AG04450 (cell line): ENCODE results near the gene TRAF3IP1. TPM values are rescaled to one million over a fixed set of nuclear protein-coding genes. Genes with fewer than 3 reads are reported as not detected.

Experiments
- CTCF ChIA-PET: fragments of 300-600, 350-600 bp; formaldehyde crosslinking; extraction: SDS; loops from one replicate; lab custom pipeline; 2022; ENCODE audit warnings: antibody characterized with exemption, inconsistent platforms; lab: Charles Lee
- POLR2A ChIA-PET: fragments of 350-600 bp; formaldehyde crosslinking; extraction: SDS; loops from one replicate; lab custom pipeline; 2021; ENCODE audit warnings: antibody characterized with exemption, inconsistent platforms; lab: Yijun Ruan, JAX
- DNase-seq: peaks from one replicate; pipeline ENCODE4 v3.0.0-alpha.2; 2011; ENCODE audit warnings: low read depth, low spot score
- H3K27ac ChIP-seq: one replicate; pipeline ENCODE4 v1.5.1; 2012; ENCODE audit warnings: low read depth, low read length, control low read depth
- H3K27me3 ChIP-seq: one replicate; pipeline ENCODE4 v1.6.0; 2012; ENCODE audit warnings: low read length; ENCODE audit not compliant: control insufficient read depth, insufficient read depth
- H3K4me3 ChIP-seq: 2 replicates; pipeline ENCODE4 v1.5.1; 2011; ENCODE audit warnings: mild to moderate bottlenecking, low read depth, low read length, control low read depth
- H3K9me3 ChIP-seq: 2 replicates; pipeline ENCODE4 v1.5.1; 2012; ENCODE audit warnings: low read length; ENCODE audit not compliant: control insufficient read depth, insufficient read depth
- polyA plus RNA-seq: library from polyadenylated mRNA; depleted of rRNA; stranded (reverse); fragments of >200 nt; gene quantifications from 2 replicates; pipeline ENCODE4 v1.2.3, GENCODE V29; 2011
- TF ChIP-seq, protein P1 (sequence below): IDR thresholded peaks from 2 replicates; pipeline ENCODE4 v1.5.1; 2011; ENCODE audit warnings: low read depth, low read length, control low read depth, inconsistent platforms

The TRAF3IP1 gene
- polyA plus RNA-seq, 1 experiment, result 5.9 TPM

DNA sequence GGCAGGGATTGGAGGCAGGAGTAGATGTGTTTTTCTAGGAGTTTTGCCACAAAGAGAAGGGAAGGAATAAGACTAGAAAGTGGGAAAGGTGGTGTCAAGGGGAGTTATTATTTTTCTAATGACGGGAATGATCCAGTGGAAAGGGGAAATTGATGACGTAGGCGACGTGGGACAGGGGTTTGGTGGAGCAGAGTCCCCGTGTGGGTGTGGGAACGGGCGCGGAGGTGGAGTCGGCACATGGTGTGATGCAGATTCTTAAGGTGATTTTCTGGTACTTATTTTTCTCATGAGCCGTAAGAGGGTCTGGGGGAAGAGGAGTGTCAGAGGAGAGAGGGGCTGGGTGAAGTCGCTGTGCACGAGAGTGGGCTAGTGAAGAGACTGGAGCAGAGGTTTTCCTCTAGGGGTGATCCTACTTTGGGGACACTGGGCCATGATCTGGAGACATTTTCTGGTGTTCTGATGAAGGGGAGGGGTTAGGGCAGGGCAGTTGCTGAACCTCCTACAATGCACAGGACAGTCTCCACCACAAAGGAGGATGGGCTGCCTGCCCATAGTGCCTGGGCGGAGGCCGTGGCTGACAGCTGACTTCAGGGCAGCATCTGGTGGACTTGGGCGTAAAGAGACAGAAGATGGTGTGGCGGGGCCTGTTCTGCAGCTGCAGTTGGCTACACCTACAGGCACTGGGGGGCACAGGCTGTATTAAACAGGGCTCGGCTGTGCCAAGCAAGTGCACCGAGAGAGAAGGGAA is 30.0 kb downstream of the TRAF3IP1 start:
- TF ChIP-seq, protein P1, sequence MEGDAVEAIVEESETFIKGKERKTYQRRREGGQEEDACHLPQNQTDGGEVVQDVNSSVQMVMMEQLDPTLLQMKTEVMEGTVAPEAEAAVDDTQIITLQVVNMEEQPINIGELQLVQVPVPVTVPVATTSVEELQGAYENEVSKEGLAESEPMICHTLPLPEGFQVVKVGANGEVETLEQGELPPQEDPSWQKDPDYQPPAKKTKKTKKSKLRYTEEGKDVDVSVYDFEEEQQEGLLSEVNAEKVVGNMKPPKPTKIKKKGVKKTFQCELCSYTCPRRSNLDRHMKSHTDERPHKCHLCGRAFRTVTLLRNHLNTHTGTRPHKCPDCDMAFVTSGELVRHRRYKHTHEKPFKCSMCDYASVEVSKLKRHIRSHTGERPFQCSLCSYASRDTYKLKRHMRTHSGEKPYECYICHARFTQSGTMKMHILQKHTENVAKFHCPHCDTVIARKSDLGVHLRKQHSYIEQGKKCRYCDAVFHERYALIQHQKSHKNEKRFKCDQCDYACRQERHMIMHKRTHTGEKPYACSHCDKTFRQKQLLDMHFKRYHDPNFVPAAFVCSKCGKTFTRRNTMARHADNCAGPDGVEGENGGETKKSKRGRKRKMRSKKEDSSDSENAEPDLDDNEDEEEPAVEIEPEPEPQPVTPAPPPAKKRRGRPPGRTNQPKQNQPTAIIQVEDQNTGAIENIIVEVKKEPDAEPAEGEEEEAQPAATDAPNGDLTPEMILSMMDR, result no peak
- no peaks in the 10 kb centered on the region for H3K27me3 ChIP-seq
- H3K9me3 ChIP-seq, result no peaks in the 10 kb centered on the region
- H3K4me3 ChIP-seq, result no peak overlapping the region
- DNase-seq, result no peak
- ChIA-PET POLR2A (no interaction called here), CTCF (no interaction called here)
- no peak overlapping the region for H3K27ac ChIP-seq

- DNase-seq, result no peak
- Histone ChIP-seq H3K4me3 (no peak overlapping the region), H3K9me3 (no peaks in the 10 kb centered on the region), H3K27ac (no peak overlapping the region), H3K27me3 (no peaks in the 10 kb centered on the region)
- ChIA-PET CTCF (no interaction called here), POLR2A (no interaction called here)
- TF ChIP-seq, protein P1, result no peak
Observed at GRCh38 chr2:238351315-238351714, 31.0 kb downstream of the TRAF3IP1 start.

DNA sequence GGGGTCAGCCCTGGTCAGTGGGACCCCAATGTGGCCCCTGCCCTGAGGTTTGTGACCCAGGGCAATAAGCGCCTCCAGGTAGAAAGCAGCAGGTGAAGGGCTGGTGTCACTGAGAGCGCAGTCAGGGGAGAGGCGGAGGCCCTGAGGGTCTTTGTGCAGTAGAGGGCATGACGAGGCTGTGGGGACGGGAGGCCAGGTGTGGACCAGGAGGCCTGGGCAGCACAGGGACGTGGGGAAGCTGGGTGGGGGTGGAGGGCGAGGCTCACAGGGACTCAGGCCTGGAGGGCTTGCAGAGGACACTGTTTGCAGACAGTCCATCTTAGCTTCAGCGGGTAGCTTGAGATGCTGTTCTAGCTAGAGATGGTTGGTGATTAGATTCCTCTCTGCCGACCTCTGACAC is 32.0 kb downstream of the TRAF3IP1 start:
- no peaks in the 10 kb centered on the region for H3K27me3 ChIP-seq
- no peak for DNase-seq
- no peak overlapping the region for H3K4me3 ChIP-seq
- H3K27ac ChIP-seq, result no peak overlapping the region
- ChIA-PET CTCF (no interaction called here), POLR2A (no interaction called here)
- TF ChIP-seq, protein P1, result no peak
- H3K9me3 ChIP-seq, result no peaks in the 10 kb centered on the region

DNA sequence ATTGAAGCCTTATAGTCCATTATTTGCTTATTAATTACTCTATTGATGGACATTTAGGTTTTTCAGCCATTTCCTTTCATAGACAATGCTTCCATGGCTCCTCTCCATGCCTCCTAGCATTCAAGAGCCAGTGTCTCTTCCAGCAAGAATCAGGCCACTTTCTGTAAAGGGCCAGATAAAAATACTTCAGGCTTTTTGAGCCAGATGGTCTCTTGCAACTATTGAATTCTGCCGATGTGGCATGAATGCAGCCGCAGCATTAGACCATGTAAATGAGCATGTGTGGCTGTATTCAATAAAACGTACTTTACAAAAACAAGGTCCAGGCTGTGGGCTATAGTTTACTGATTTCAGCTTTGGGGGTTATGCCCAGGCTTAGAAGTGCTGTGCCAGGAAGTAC is 38.5 kb downstream of the TRAF3IP1 start:
- ChIA-PET POLR2A (no interaction called here), CTCF (interaction anchor here (0.7 to 3.6 kb wide), 6 partner anchors 10 to 517 kb away, joined by 3 to 46 read pairs (median 5); no protein-coding TSS in a partner anchor)
- no peak overlapping the region for H3K27ac ChIP-seq

GRCh38 chr2:238359403-238359802 is 39.1 kb downstream of the TRAF3IP1 start:
- TF ChIP-seq, protein P1, result no peak
- Histone ChIP-seq H3K4me3 (no peak overlapping the region), H3K27ac (no peak overlapping the region), H3K27me3 (no peaks in the 10 kb centered on the region), H3K9me3 (no peaks in the 10 kb centered on the region)
- ChIA-PET POLR2A (no interaction called here), CTCF (interaction anchor here (0.6 to 1.2 kb wide), 3 partner anchors 11 to 426 kb away, joined by 3 read pairs; no protein-coding TSS in a partner anchor)
- DNase-seq, result no peak

More for the DNA sequence above, 38.5 kb downstream of the TRAF3IP1 start:
- Histone ChIP-seq H3K9me3 (no peaks in the 10 kb centered on the region), H3K27me3 (no peaks in the 10 kb centered on the region), H3K4me3 (no peak overlapping the region)
- DNase-seq, result no peak
- TF ChIP-seq, protein P1, result no peak
